HuH-7.5 (cell line): ENCODE results near the gene RTF2.
A peak's percentile ranks its signal among the peaks of the same experiment; 100 is the strongest.

Source experiments
- DNase-seq: peaks from one replicate; pipeline ENCODE4 v3.0.0; 2011; ENCODE audit warnings: low spot score

The RTF2 gene

GRCh38 chr20:56468316-56469076 is at the start of gene RTF2:
RTF2 (plus strand) TSS chr20:56468627; CDS start chr20:56468698, 71 bp downstream.
- DNase-seq = peak; percentile 87

- no peak for DNase-seq
Observed at GRCh38 chr20:56420028-56420427, 48.4 kb upstream of the RTF2 start.

GRCh38 chr20:56420940-56421688 is 47.3 kb upstream of the RTF2 start:
- no peak for DNase-seq

- DNase-seq = no peak
Observed at GRCh38 chr20:56422076-56422823, 46.2 kb upstream of the RTF2 start.

- DNase-seq = no peak
Observed at GRCh38 chr20:56422824-56423189, 45.6 kb upstream of the RTF2 start.

- DNase-seq = no peak
Observed at GRCh38 chr20:56423211-56423610, 45.2 kb upstream of the RTF2 start.

- DNase-seq = no peak
Observed at GRCh38 chr20:56423886-56424285, 44.5 kb upstream of the RTF2 start.

- DNase-seq = no peak
Observed at GRCh38 chr20:56424931-56425330, 43.5 kb upstream of the RTF2 start.

- no peak for DNase-seq
Observed at GRCh38 chr20:56426026-56426425, 42.4 kb upstream of the RTF2 start.

GRCh38 chr20:56426926-56427325 is 41.5 kb upstream of the RTF2 start:
- no peak for DNase-seq

- DNase-seq = no peak
Observed at GRCh38 chr20:56427797-56428196, 40.6 kb upstream of the RTF2 start.

- no peak for DNase-seq
Observed at GRCh38 chr20:56428410-56428809, 40.0 kb upstream of the RTF2 start.

GRCh38 chr20:56428881-56429280 is 39.5 kb upstream of the RTF2 start:
- DNase-seq = no peak

GRCh38 chr20:56429502-56429901 is 38.9 kb upstream of the RTF2 start:
- DNase-seq = no peak

GRCh38 chr20:56429941-56430340 is 38.5 kb upstream of the RTF2 start:
- DNase-seq = no peak

- no peak for DNase-seq
Observed at GRCh38 chr20:56430461-56430860, 38.0 kb upstream of the RTF2 start.

GRCh38 chr20:56430957-56431356 is 37.5 kb upstream of the RTF2 start:
- DNase-seq = no peak

GRCh38 chr20:56431471-56431870 is 37.0 kb upstream of the RTF2 start:
- DNase-seq = no peak

- no peak for DNase-seq
Observed at GRCh38 chr20:56433221-56433879, 35.1 kb upstream of the RTF2 start.

- DNase-seq = no peak
Observed at GRCh38 chr20:56433880-56434255, 34.6 kb upstream of the RTF2 start.

GRCh38 chr20:56437196-56437960 is 31.0 kb upstream of the RTF2 start:
- DNase-seq = no peak

- no peak for DNase-seq
Observed at GRCh38 chr20:56438284-56438683, 30.1 kb upstream of the RTF2 start.
